HepG2 (cell line): ENCODE measurements around the gene STIM2. TPM values are rescaled to one million over a fixed set of nuclear protein-coding genes. Genes with fewer than 3 reads are reported as not detected.

Experiments used
- ATAC-seq: fragments of 200-7000 bp; cut with Tn5 transposase; 3 replicates; pipeline ENCODE4 v1.9.1; 2020; ENCODE audit warnings: mild to moderate bottlenecking, moderate library complexity
- BruUV-seq: library from RNA; stranded (reverse); fragments of 400-500 nt; replicated peaks from 2 replicates; lab custom pipeline; 2021; lab: Mats Ljungman, UMichigan
- CTCF ChIA-PET: fragments of 300-600 bp; formaldehyde crosslinking; extraction: SDS; loops from one replicate; lab custom pipeline; 2021; ENCODE audit warnings: low total read pairs, inconsistent platforms, low intra/inter-chr PET ratio; lab: Yijun Ruan, JAX
- POLR2A ChIA-PET: fragments of 350-600 bp; sonication (Branson Sonifier 250); formaldehyde crosslinking; loops from one replicate; lab custom pipeline; 2020; ENCODE audit warnings: antibody characterized with exemption, inconsistent platforms; lab: Yijun Ruan, JAX
- DNase-seq: peaks from one replicate; pipeline ENCODE4 v3.0.0-alpha.2; 2015; ENCODE audit warnings: low spot score
- FAIRE-seq: peaks from 3 replicates; lab custom pipeline; 2011; peaks lifted over from hg19 to GRCh38; lab: Jason Lieb, UNC
- H2AFZ ChIP-seq: one replicate; pipeline ENCODE4 v1.6.1; 2011; ENCODE audit warnings: low read length, inconsistent platforms
- H3K27ac ChIP-seq: fragments of 300-600 bp; 3 replicates; pipeline ENCODE4 v1.8.0; 2011; ENCODE audit warnings: mixed run types, mild to moderate bottlenecking, mixed read lengths, low read length, inconsistent platforms; ENCODE audit not compliant: insufficient read depth; ENCODE audit errors: extremely low read length
- H3K27me3 ChIP-seq, 2 experiments: fragments of 200-600 bp in 1 of 2; 2 replicates in 1 of 2; 3 replicates in 1 of 2; pipeline versions ENCODE4 v1.6.0 to v1.8.0; 2011; ENCODE audit warnings: low read length in 2 of 2, mild to moderate bottlenecking in 2 of 2, moderate library complexity in 2 of 2, inconsistent platforms in 1 of 2; ENCODE audit not compliant: insufficient read depth in 2 of 2, control insufficient read depth in 1 of 2
- H3K36me3 ChIP-seq, 2 experiments: fragments of 200-600 bp in 1 of 2; replicated peaks in 1 of 2; 2 replicates in 1 of 2; 3 replicates in 1 of 2; pipeline versions ENCODE4 v1.5.1 to v1.8.0; 2011; ENCODE audit warnings: low read length in 2 of 2, inconsistent platforms in 1 of 2; ENCODE audit not compliant: insufficient read depth in 2 of 2, control insufficient read depth in 1 of 2
- H3K4me1 ChIP-seq: 2 replicates; pipeline ENCODE4 v1.5.1; 2012; ENCODE audit warnings: low read length, inconsistent platforms; ENCODE audit not compliant: insufficient read depth
- H3K4me2 ChIP-seq: 2 replicates; pipeline ENCODE4 v1.6.0; 2011; ENCODE audit warnings: low read depth, low read length, inconsistent platforms
- H3K4me3 ChIP-seq, 3 experiments: fragments of 200-600 bp in 1 of 3; sonication (generic), shearing (Covaris generic) in 1 of 3; replicated peaks in 1 of 3; 2 replicates each; pipeline ENCODE4 v1.5.1; 2011 to 2016; ENCODE audit warnings: low read length in 3 of 3, inconsistent platforms in 2 of 3, low read depth in 2 of 3, mild to moderate bottlenecking in 2 of 3, control low read depth in 1 of 3, mixed read lengths in 1 of 3; ENCODE audit not compliant: insufficient read depth in 1 of 3
- H3K79me2 ChIP-seq: one replicate; pipeline ENCODE4 v1.6.1; 2011; ENCODE audit warnings: low read length, inconsistent platforms; ENCODE audit not compliant: insufficient read depth
- H3K9ac ChIP-seq: 2 replicates; pipeline ENCODE4 v1.6.0; 2011; ENCODE audit warnings: mild to moderate bottlenecking, low read depth, low read length, inconsistent platforms; ENCODE audit not compliant: insufficient read depth
- H3K9me3 ChIP-seq: 2 replicates; pipeline ENCODE4 v1.5.1; 2012; ENCODE audit warnings: mild to moderate bottlenecking, low read length
- H4K20me1 ChIP-seq: 2 replicates; pipeline ENCODE4 v1.6.0; 2011; ENCODE audit warnings: inconsistent platforms, mild to moderate bottlenecking, low read length, moderate library complexity; ENCODE audit not compliant: insufficient read depth
- ATF1 ChIP-seq: IDR thresholded peaks from 2 replicates; pipeline ENCODE4 v1.6.1; 2016; ENCODE audit warnings: mild to moderate bottlenecking, control low read depth
- DPF2 ChIP-seq: sonication (generic); formaldehyde crosslinking; IDR thresholded peaks from 2 replicates; pipeline ENCODE4 v1.4.0; 2020; ENCODE audit warnings: mild to moderate bottlenecking, low read depth, missing genetic modification reagents, borderline replicate concordance
- FOXM1 ChIP-seq: sonication (generic); formaldehyde crosslinking; IDR thresholded peaks from 2 replicates; pipeline ENCODE4 v1.5.0; 2020; ENCODE audit warnings: missing genetic modification reagents
- HHEX ChIP-seq: IDR thresholded peaks from 2 replicates; pipeline ENCODE4 v1.6.1; 2016; ENCODE audit warnings: control low read depth
- MBD4 ChIP-seq: IDR thresholded peaks from 2 replicates; pipeline ENCODE4 v1.6.1; 2012; ENCODE audit warnings: low read length, inconsistent platforms, borderline replicate concordance
- MBNL3 ChIP-seq: fragments of 250-450 bp; sonication (Bioruptor Pico); conservative IDR thresholded peaks from 2 replicates; pipeline ENCODE4 v1.8.0; 2022; ENCODE audit warnings: mild to moderate bottlenecking, inconsistent platforms
- MIER2 ChIP-seq: IDR thresholded peaks from 2 replicates; pipeline ENCODE4 v1.6.1; 2016; ENCODE audit warnings: missing biosample characterization, missing genetic modification reagents
- NCOA5 ChIP-seq: sonication (generic); formaldehyde crosslinking; IDR thresholded peaks from 2 replicates; pipeline ENCODE4 v1.4.0; 2020; ENCODE audit warnings: missing genetic modification reagents
- PTBP1 ChIP-seq: fragments of 200-400 bp; formaldehyde crosslinking; IDR thresholded peaks from 2 replicates; pipeline ENCODE4 v1.6.1; 2018; ENCODE audit warnings: low read length, low read depth; ENCODE audit not compliant: poor library complexity, severe bottlenecking
- SUZ12 ChIP-seq: fragments of 150-350 bp; IDR thresholded peaks from 2 replicates; pipeline ENCODE4 v1.6.1; 2014; ENCODE audit warnings: low read depth, low read length
- ZC3H4 ChIP-seq: sonication (generic); formaldehyde crosslinking; IDR thresholded peaks from 2 replicates; pipeline ENCODE4 v1.4.0; 2020; ENCODE audit warnings: missing genetic modification reagents, borderline replicate concordance
- ZMYM4 ChIP-seq: sonication (generic); formaldehyde crosslinking; IDR thresholded peaks from 2 replicates; pipeline ENCODE4 v1.8.1; 2023; ENCODE audit warnings: mild to moderate bottlenecking, missing genetic modification reagents
- ZNF224 ChIP-seq: sonication (generic); formaldehyde crosslinking; IDR thresholded peaks from 2 replicates; pipeline ENCODE4 v1.5.0; 2020; ENCODE audit warnings: mild to moderate bottlenecking, missing genetic modification reagents
- ZNF251 ChIP-seq: sonication (generic); formaldehyde crosslinking; IDR thresholded peaks from 2 replicates; pipeline ENCODE4 v1.9.0; 2021; ENCODE audit warnings: mild to moderate bottlenecking, missing genetic modification reagents
- WGBS: methylation state at CpG from one replicate; pipeline ENCODE4 v1.1.6; 2017; ENCODE audit warnings: low lambda C conversion rate; 5-methylcytosine and 5-hydroxymethylcytosine counted together
- in situ Hi-C: cut with HindIII; loops from 2 replicates; pipeline ENCODE4 v1.10.0; 2017; ENCODE audit warnings: low pct_unique_long_range_greater_than_20kb; ENCODE audit not compliant: extremely low pct_ligation_motif_present
- intact Hi-C: fragments of 100-400 bp; cut with micrococcal nuclease; formaldehyde crosslinking; loops from one replicate; pipeline ENCODE4 v1.10.0; 2022; ENCODE audit not compliant: unreplicated experiment
- polyA plus RNA-seq, 8 experiments: library from polyadenylated mRNA; depleted of rRNA in 3 of 8; stranded (reverse) in 7 of 8; unstranded in 1 of 8; fragments of >200 nt; fragmentation: Illumina TruSeq in 4 of 8; extraction: Trizol in 4 of 8; gene quantifications; 2 replicates each; pipeline versions ENCODE4 v1.2.1 to v1.2.3, GENCODE V29; 2011 to 2016; ENCODE audit warnings: low read depth in 4 of 8, missing spikeins in 1 of 8, mixed read lengths in 1 of 8; ENCODE audit not compliant: insufficient read depth in 1 of 8
- total RNA-seq, 5 experiments: library from RNA; depleted of rRNA; stranded (reverse); fragments of >200 nt; fragmentation: Illumina TruSeq; extraction: Trizol; gene quantifications; 2 replicates each; pipeline ENCODE4 v1.2.3, GENCODE V29; 2016; ENCODE audit warnings: low read depth in 1 of 5
- TF ChIP-seq, protein P1 (sequence below): sonication (generic); formaldehyde crosslinking; IDR thresholded peaks from 2 replicates; pipeline ENCODE4 v1.4.0; 2020; ENCODE audit warnings: low read depth, mild to moderate bottlenecking, missing genetic modification reagents
- TF ChIP-seq, protein P2 (sequence below): sonication (generic); formaldehyde crosslinking; IDR thresholded peaks from 2 replicates; pipeline ENCODE4 v1.8.1; 2022; ENCODE audit warnings: low read depth, mild to moderate bottlenecking, missing genetic modification reagents
- TF ChIP-seq, protein P3 (sequence below): IDR thresholded peaks from 2 replicates; pipeline ENCODE4 v1.6.1; 2016

STIM2 gene
- total and polyA plus RNA-seq, 2 of the 13 experiments (the other 11 are each of a cell fraction or from before 2014, with no cell fraction given), result 19.3 to 19.4 TPM

DNA sequence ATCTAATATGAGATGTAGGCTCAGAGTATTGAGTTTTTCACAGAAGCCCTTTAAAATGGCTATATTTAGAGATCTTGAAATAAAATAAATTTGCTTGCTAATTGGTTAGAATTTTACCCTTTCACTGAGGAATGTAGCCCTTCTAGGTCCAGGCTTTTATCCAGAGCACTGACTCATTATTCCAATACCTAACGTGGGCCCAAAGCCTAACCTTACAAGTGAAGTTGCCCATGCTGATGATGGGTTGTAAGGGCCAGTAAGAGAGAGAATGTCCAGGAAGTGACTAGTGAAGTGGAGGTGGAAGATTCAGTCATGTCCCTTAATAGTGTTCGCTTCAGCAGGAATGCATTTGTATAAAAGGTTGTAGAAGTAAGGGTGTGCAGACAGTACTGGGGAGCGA, 155.9 kb downstream of the STIM2 start:
- Histone ChIP-seq H3K9me3 (no peaks in the 10 kb centered on the region), H3K4me1 (no peaks in the 10 kb centered on the region), H3K36me3 (peaks cover 0 to 3% of the 10 kb centered on the region in 2 experiments; a peak in 1 of 5 replicates), H3K4me2 (no peak overlapping the region), H3K27me3 (no peaks in the 10 kb centered on the region), H4K20me1 (no peaks in the 10 kb centered on the region), H3K79me2 (no peaks in the 10 kb centered on the region), H3K9ac (no peak overlapping the region), H3K4me3 (no peak overlapping the region), H3K27ac (no peak overlapping the region), H2AFZ (no peak overlapping the region)
- FAIRE-seq (no peak), DNase-seq (no peak), ATAC-seq (no peak)
- ChIA-PET CTCF (no interaction called here), POLR2A (no interaction called here)
- BruUV-seq, result no TSS peak
- TF ChIP-seq ATF1, result no peak
- TF ChIP-seq HHEX (CRISPR knock-in tag), result no peak
- TF ChIP-seq, protein P1, sequence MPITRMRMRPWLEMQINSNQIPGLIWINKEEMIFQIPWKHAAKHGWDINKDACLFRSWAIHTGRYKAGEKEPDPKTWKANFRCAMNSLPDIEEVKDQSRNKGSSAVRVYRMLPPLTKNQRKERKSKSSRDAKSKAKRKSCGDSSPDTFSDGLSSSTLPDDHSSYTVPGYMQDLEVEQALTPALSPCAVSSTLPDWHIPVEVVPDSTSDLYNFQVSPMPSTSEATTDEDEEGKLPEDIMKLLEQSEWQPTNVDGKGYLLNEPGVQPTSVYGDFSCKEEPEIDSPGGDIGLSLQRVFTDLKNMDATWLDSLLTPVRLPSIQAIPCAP (CRISPR knock-in tag), result no peak
- no peak for TF ChIP-seq NCOA5 (CRISPR knock-in tag)
- TF ChIP-seq MIER2, result no peak
- no peak for TF ChIP-seq ZNF224 (CRISPR knock-in tag)
- no peak for TF ChIP-seq MBD4
- no peak for TF ChIP-seq ZMYM4 (CRISPR knock-in tag)
- in situ Hi-C loops, result loop anchor here (10.0 to 25.0 kb wide), 2 partner anchors 229 to 542 kb away; no protein-coding TSS in a partner anchor
- WGBS, result 94% methylated on average over 3 of the region's 3 CpGs
- intact Hi-C loops, result loop anchor here (10.0 kb wide), 1 partner anchor 292 kb away; no protein-coding TSS in a partner anchor

DNA sequence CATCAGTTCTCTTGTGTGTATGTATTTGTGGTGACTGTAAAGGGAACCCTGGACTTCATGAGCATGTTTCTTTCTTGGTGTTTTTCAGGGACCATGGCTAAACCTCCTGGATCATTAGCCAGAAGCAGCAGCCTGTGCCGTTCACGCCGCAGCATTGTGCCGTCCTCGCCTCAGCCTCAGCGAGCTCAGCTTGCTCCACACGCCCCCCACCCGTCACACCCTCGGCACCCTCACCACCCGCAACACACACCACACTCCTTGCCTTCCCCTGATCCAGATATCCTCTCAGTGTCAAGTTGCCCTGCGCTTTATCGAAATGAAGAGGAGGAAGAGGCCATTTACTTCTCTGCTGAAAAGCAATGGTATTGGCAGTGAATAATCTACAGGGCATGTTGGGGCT, 157.0 kb downstream of the STIM2 start:
- intact Hi-C loops, result loop anchor here (10.0 kb wide), 1 partner anchor 293 kb away; no protein-coding TSS in a partner anchor
- in situ Hi-C loops, result loop anchor here (10.0 to 25.0 kb wide), 2 partner anchors 230 to 543 kb away; no protein-coding TSS in a partner anchor
- TF ChIP-seq, protein P2, sequence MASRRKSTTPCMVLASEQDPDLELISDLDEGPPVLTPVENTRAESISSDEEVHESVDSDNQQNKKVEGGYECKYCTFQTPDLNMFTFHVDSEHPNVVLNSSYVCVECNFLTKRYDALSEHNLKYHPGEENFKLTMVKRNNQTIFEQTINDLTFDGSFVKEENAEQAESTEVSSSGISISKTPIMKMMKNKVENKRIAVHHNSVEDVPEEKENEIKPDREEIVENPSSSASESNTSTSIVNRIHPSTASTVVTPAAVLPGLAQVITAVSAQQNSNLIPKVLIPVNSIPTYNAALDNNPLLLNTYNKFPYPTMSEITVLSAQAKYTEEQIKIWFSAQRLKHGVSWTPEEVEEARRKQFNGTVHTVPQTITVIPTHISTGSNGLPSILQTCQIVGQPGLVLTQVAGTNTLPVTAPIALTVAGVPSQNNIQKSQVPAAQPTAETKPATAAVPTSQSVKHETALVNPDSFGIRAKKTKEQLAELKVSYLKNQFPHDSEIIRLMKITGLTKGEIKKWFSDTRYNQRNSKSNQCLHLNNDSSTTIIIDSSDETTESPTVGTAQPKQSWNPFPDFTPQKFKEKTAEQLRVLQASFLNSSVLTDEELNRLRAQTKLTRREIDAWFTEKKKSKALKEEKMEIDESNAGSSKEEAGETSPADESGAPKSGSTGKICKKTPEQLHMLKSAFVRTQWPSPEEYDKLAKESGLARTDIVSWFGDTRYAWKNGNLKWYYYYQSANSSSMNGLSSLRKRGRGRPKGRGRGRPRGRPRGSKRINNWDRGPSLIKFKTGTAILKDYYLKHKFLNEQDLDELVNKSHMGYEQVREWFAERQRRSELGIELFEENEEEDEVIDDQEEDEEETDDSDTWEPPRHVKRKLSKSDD (CRISPR knock-in tag), result no peak
- TF ChIP-seq, protein P3, sequence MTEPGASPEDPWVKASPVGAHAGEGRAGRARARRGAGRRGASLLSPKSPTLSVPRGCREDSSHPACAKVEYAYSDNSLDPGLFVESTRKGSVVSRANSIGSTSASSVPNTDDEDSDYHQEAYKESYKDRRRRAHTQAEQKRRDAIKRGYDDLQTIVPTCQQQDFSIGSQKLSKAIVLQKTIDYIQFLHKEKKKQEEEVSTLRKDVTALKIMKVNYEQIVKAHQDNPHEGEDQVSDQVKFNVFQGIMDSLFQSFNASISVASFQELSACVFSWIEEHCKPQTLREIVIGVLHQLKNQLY, result no peak
- TF ChIP-seq FOXM1 (CRISPR knock-in tag), result no peak
- no peak for TF ChIP-seq MBNL3 (CRISPR knock-in tag)
- TF ChIP-seq PTBP1, result no peak
- no peak for TF ChIP-seq ZC3H4 (CRISPR knock-in tag)
- TF ChIP-seq DPF2 (CRISPR knock-in tag), result no peak
- no peak for TF ChIP-seq ZNF251 (CRISPR knock-in tag)
- no peak for TF ChIP-seq SUZ12
- ATAC-seq (no peak), FAIRE-seq (no peak), DNase-seq (no peak)
- Histone ChIP-seq H3K79me2 (no peaks in the 10 kb centered on the region), H3K27me3 (no peaks in the 10 kb centered on the region), H3K9ac (no peak overlapping the region), H3K9me3 (no peaks in the 10 kb centered on the region), H2AFZ (no peak overlapping the region), H3K4me1 (no peaks in the 10 kb centered on the region), H3K4me3 (no peak overlapping the region), H3K4me2 (no peak overlapping the region), H3K27ac (no peak overlapping the region), H3K36me3 (peaks cover 0 to 3% of the 10 kb centered on the region in 2 experiments; a peak in 1 of 5 replicates), H4K20me1 (no peaks in the 10 kb centered on the region)
- 98% methylated on average over 12 of the region's 12 CpGs for WGBS
- ChIA-PET CTCF (no interaction called here), POLR2A (no interaction called here)
- no TSS peak for BruUV-seq
